Hepatocyte (in vitro differentiated cells): Measurements from ENCODE around the gene ABL1.

Experiments used
- CTCF ChIP-seq: fragments of 200-600 bp; sonication (generic); IDR thresholded peaks from 2 replicates; pipeline ENCODE4 v1.5.1; 2016; ENCODE audit warnings: antibody characterized with exemption, mild to moderate bottlenecking; ENCODE audit not compliant: poor library complexity
- EZH2phosphoT487 ChIP-seq: fragments of 200-600 bp; sonication (generic); IDR thresholded peaks from one replicate; pipeline ENCODE4 v1.6.1; 2018; ENCODE audit warnings: antibody characterized with exemption, mild to moderate bottlenecking, low read depth, moderate library complexity; ENCODE audit not compliant: unreplicated experiment, severe bottlenecking

- TF ChIP-seq CTCF (no peak), EZH2phosphoT487 (no peak)
Observed at GRCh38 chr9:130901498-130902203, 66.6 kb downstream of the ABL1 start.
